Measurements from ENCODE around the gene HDDC3. TPM values are rescaled to one million over a fixed set of nuclear protein-coding genes. Genes with fewer than 3 reads are reported as not detected.

The HDDC3 gene
- total RNA-seq, 2 donors from 2014 or later = 11.5 to 13.1 TPM

GRCh38 chr15:90887037-90887481, 45.3 kb downstream of the HDDC3 start:
- TF ChIP-seq, protein P1, sequence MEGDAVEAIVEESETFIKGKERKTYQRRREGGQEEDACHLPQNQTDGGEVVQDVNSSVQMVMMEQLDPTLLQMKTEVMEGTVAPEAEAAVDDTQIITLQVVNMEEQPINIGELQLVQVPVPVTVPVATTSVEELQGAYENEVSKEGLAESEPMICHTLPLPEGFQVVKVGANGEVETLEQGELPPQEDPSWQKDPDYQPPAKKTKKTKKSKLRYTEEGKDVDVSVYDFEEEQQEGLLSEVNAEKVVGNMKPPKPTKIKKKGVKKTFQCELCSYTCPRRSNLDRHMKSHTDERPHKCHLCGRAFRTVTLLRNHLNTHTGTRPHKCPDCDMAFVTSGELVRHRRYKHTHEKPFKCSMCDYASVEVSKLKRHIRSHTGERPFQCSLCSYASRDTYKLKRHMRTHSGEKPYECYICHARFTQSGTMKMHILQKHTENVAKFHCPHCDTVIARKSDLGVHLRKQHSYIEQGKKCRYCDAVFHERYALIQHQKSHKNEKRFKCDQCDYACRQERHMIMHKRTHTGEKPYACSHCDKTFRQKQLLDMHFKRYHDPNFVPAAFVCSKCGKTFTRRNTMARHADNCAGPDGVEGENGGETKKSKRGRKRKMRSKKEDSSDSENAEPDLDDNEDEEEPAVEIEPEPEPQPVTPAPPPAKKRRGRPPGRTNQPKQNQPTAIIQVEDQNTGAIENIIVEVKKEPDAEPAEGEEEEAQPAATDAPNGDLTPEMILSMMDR (IDR thresholded peaks at IDR 0.05) = no peak
- Histone ChIP-seq H3K9me3 (no peaks in the 10 kb centered on the region), H3K4me1 (ENCODE audit: control insufficient read depth in 1 of 2, low read depth in 2 of 2) (peaks cover 28 to 32% of the 10 kb centered on the region in 2 donors), H3K27me3 (replicated peaks; ENCODE audit: insufficient read depth) (no peaks in the 10 kb centered on the region), H3K27ac (no peak overlapping the region), H3K36me3 (peaks cover 30% of the 10 kb centered on the region), H3K4me3 (no peak overlapping the region)
- DNase-seq (ENCODE audit: low spot score) (no peak), ATAC-seq (ENCODE audit: insufficient number of reproducible peaks, low FRiP score, low read depth) (no peak)

GRCh38 chr15:90886291-90886614, 46.1 kb downstream of the HDDC3 start:
- peak overlapping the region in 1 of 2 donors; percentile 98 for H3K27ac ChIP-seq
- no peak for DNase-seq (ENCODE audit: low spot score)
- peaks cover 30% of the 10 kb centered on the region for H3K36me3 ChIP-seq

DNA sequence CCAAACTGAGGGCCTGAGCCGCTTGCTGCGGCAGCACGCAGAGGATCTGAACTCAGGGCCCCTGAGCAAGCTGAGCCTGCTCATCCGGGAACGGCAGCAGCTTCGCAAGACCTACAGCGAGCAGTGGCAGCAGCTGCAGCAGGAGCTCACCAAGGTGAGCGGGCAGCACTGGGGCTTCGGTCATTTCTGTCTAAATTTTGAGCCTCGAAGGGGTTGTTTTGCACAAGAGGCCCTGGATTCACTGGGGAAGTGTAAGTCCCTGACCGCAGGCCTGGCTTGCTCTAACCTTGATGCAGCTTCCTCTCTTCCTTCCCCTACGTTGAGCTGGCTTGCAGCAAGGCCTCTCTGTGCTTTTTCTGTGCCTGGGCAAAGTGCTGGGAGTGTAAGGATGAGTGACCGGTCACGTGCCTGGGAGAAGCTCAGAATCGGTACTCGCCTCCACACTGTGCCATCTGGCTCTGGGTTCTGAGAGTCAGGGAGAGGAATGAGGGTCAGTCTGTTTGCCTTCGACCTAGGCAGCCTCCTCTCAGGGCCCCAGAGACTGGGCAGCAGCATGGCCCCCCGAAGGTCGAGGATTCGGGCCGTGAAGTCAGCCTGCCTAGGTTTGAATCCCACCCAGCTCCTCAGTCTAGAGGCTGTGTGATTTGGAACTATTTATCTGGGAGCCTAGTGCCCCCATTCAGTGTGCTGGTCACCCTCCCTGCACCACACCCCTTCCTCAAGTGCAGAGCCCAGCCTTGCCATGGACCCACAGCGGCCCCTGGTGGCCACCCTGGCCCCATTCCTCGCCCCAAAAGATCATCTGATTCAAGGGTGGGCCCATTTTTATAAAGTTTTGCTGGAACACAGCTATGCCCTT, 46.7 kb downstream of the HDDC3 start:
- DNase-seq (ENCODE audit: low spot score) (no peak), ATAC-seq (ENCODE audit: insufficient number of reproducible peaks, low FRiP score, low read depth) (no peak)
- Histone ChIP-seq H3K36me3 (peaks cover 31% of the 10 kb centered on the region), H3K27ac (peak overlapping the region; percentile 88 to 98), H3K4me3 (peak overlapping the region; percentile 87), H3K4me1 (ENCODE audit: control insufficient read depth in 1 of 2, low read depth in 2 of 2) (peaks cover 28 to 32% of the 10 kb centered on the region in 2 donors), H3K27me3 (replicated peaks; ENCODE audit: insufficient read depth) (no peaks in the 10 kb centered on the region), H3K9me3 (no peaks in the 10 kb centered on the region)
- TF ChIP-seq, protein P1 (IDR thresholded peaks at IDR 0.05) = peak; percentile 98

More at GRCh38 chr15:90886291-90886614, 46.1 kb downstream of the HDDC3 start:
- Histone ChIP-seq H3K27me3 (replicated peaks; ENCODE audit: insufficient read depth) (no peaks in the 10 kb centered on the region), H3K4me3 (peak overlapping the region; percentile 87), H3K4me1 (ENCODE audit: control insufficient read depth in 1 of 2, low read depth in 2 of 2) (peaks cover 28 to 32% of the 10 kb centered on the region in 2 donors), H3K9me3 (no peaks in the 10 kb centered on the region)
- ATAC-seq (ENCODE audit: insufficient number of reproducible peaks, low FRiP score, low read depth) = no peak
- TF ChIP-seq, protein P1 (IDR thresholded peaks at IDR 0.05) = peak; percentile 17

- no peaks in the 10 kb centered on the region for H3K27me3 ChIP-seq (replicated peaks; ENCODE audit: insufficient read depth)
Measured at GRCh38 chr15:90884719-90885431, 47.5 kb downstream of the HDDC3 start.

More at GRCh38 chr15:90884719-90885431, 47.5 kb downstream of the HDDC3 start:
- peaks cover 33% of the 10 kb centered on the region for H3K36me3 ChIP-seq
- H3K27ac ChIP-seq = peak overlapping the region; percentile 88 to 98
- ATAC-seq (ENCODE audit: insufficient number of reproducible peaks, low FRiP score, low read depth) = no peak
- DNase-seq (ENCODE audit: low spot score) = no peak
- TF ChIP-seq, protein P1 (IDR thresholded peaks at IDR 0.05) = no peak
- H3K4me1 ChIP-seq (ENCODE audit: control insufficient read depth in 1 of 2, low read depth in 2 of 2) = peaks cover 28 to 32% of the 10 kb centered on the region in 2 donors
- H3K4me3 ChIP-seq = peak overlapping the region; percentile 87
- no peaks in the 10 kb centered on the region for H3K9me3 ChIP-seq
